Neural cell (in vitro differentiated cells): ENCODE measurements around the gene C16orf86. TPM values are rescaled to one million over a fixed set of nuclear protein-coding genes. Genes with fewer than 3 reads are reported as not detected.

Source experiments
- H2AFZ ChIP-seq: fragments of 200-600, 300-800 bp; sonication (generic), shearing (Covaris generic); 2 replicates; pipeline ENCODE4 v1.6.0; 2014; ENCODE audit warnings: low read depth, mild to moderate bottlenecking, antibody characterized with exemption, low read length, moderate library complexity
- H3F3A ChIP-seq: fragments of 200-600 bp; shearing (Covaris generic); 2 replicates; pipeline ENCODE4 v1.6.1; 2016; ENCODE audit warnings: mild to moderate bottlenecking, moderate library complexity, mixed read lengths, antibody characterized with exemption, low read length; ENCODE audit not compliant: insufficient read depth, poor library complexity, severe bottlenecking
- H3K27ac ChIP-seq: fragments of 200-600, 300-800 bp; sonication (generic), shearing (Covaris generic); 2 replicates; pipeline ENCODE4 v1.5.1; 2014; ENCODE audit warnings: mild to moderate bottlenecking, low read length, moderate library complexity
- H3K27me3 ChIP-seq: fragments of 300-800, 200-600 bp; sonication (generic), shearing (Covaris generic); 2 replicates; pipeline ENCODE4 v1.6.0; 2014; ENCODE audit warnings: mild to moderate bottlenecking, low read depth, low read length, moderate library complexity; ENCODE audit not compliant: insufficient read depth
- H3K36me3 ChIP-seq: fragments of 300-800, 200-600 bp; sonication (generic), shearing (Covaris generic); 2 replicates; pipeline ENCODE4 v1.5.1; 2014; ENCODE audit warnings: mild to moderate bottlenecking, antibody characterized with exemption, low read length, moderate library complexity; ENCODE audit not compliant: insufficient read depth
- H3K4me2 ChIP-seq: fragments of 300-800, 200-600 bp; sonication (generic), shearing (Covaris generic); 2 replicates; pipeline ENCODE4 v1.6.0; 2014; ENCODE audit warnings: mild to moderate bottlenecking, low read length
- H3K4me3 ChIP-seq: fragments of 300-800, 200-600 bp; sonication (generic), shearing (Covaris generic); 2 replicates; pipeline ENCODE4 v1.5.1; 2014; ENCODE audit warnings: mild to moderate bottlenecking, low read length, moderate library complexity
- H3K79me2 ChIP-seq: fragments of 200-600 bp; shearing (Covaris generic); replicated peaks from 2 replicates; pipeline ENCODE4 v1.6.0; 2014; ENCODE audit warnings: mild to moderate bottlenecking, low read length, moderate library complexity; ENCODE audit not compliant: insufficient read depth
- H3K9ac ChIP-seq: fragments of 300-800, 200-600 bp; sonication (generic), shearing (Covaris generic); 2 replicates; pipeline ENCODE4 v1.6.1; 2016; ENCODE audit warnings: mild to moderate bottlenecking, low read length, mixed read lengths
- H3K9me2 ChIP-seq: fragments of 200-600 bp; shearing (Covaris generic); 2 replicates; pipeline ENCODE4 v1.6.1; 2016; ENCODE audit warnings: mild to moderate bottlenecking, low read length, mixed read lengths; ENCODE audit not compliant: insufficient read depth
- H3K9me3 ChIP-seq: fragments of 200-600, 300-800 bp; sonication (generic), shearing (Covaris generic); 2 replicates; pipeline ENCODE4 v1.6.1; 2016; ENCODE audit warnings: mild to moderate bottlenecking, mixed run types, low read length, moderate library complexity, mixed read lengths
- H4K20me1 ChIP-seq: fragments of 200-600 bp; shearing (Covaris generic); 2 replicates; pipeline ENCODE4 v1.6.1; 2016; ENCODE audit warnings: mild to moderate bottlenecking, mixed run types; ENCODE audit not compliant: insufficient read depth
- EP300 ChIP-seq: fragments of 450-650 bp; conservative IDR thresholded peaks from 2 replicates; pipeline ENCODE4 v1.6.1; 2014; ENCODE audit warnings: antibody characterized with exemption, mild to moderate bottlenecking, moderate library complexity; ENCODE audit not compliant: poor library complexity, severe bottlenecking
- EZH2 ChIP-seq: fragments of 200-600, 300-800 bp; shearing (Covaris generic), sonication (generic); IDR thresholded peaks from 2 replicates; pipeline ENCODE4 v1.6.1; 2014; ENCODE audit warnings: antibody characterized with exemption, low read length, borderline replicate concordance, mild to moderate bottlenecking; ENCODE audit not compliant: insufficient read depth, poor library complexity, severe bottlenecking
- MXI1 ChIP-seq: fragments of 450-650 bp; conservative IDR thresholded peaks from 2 replicates; pipeline ENCODE4 v1.6.1; 2014; ENCODE audit warnings: antibody characterized with exemption, mild to moderate bottlenecking; ENCODE audit not compliant: poor library complexity, severe bottlenecking
- POLR2AphosphoS5 ChIP-seq: IDR thresholded peaks from 2 replicates; pipeline ENCODE4 v1.6.1; 2012
- RAD21 ChIP-seq: fragments of 450-650 bp; conservative IDR thresholded peaks from 2 replicates; pipeline ENCODE4 v1.6.1; 2014; ENCODE audit warnings: antibody characterized with exemption, mild to moderate bottlenecking, moderate library complexity
- SMC3 ChIP-seq: fragments of 450-650 bp; conservative IDR thresholded peaks from 2 replicates; pipeline ENCODE4 v1.6.1; 2014; ENCODE audit warnings: antibody characterized with exemption, mild to moderate bottlenecking, moderate library complexity; ENCODE audit not compliant: poor library complexity
- TAF1 ChIP-seq: IDR thresholded peaks from 2 replicates; pipeline ENCODE4 v1.6.1; 2012; ENCODE audit warnings: low read depth
- polyA minus RNA-seq: library from RNA; depleted of rRNA, polyadenylated mRNA; stranded (reverse); fragments of >200 nt; gene quantifications from 2 replicates; pipeline ENCODE4 v1.2.3, GENCODE V29; 2014
- polyA plus RNA-seq: library from polyadenylated mRNA; depleted of rRNA; stranded (reverse); fragments of >200 nt; gene quantifications from 2 replicates; pipeline ENCODE4 v1.2.3, GENCODE V29; 2014
- TF ChIP-seq, protein P1 (sequence below): IDR thresholded peaks from 2 replicates; pipeline ENCODE4 v1.6.1; 2012; ENCODE audit warnings: borderline replicate concordance
- TF ChIP-seq, protein P2 (sequence below): fragments of 450-650 bp; IDR thresholded peaks from 2 replicates; pipeline ENCODE4 v1.5.1; 2014; ENCODE audit warnings: antibody characterized with exemption, mild to moderate bottlenecking, moderate library complexity; ENCODE audit not compliant: poor library complexity, severe bottlenecking

Gene C16orf86, protein sequence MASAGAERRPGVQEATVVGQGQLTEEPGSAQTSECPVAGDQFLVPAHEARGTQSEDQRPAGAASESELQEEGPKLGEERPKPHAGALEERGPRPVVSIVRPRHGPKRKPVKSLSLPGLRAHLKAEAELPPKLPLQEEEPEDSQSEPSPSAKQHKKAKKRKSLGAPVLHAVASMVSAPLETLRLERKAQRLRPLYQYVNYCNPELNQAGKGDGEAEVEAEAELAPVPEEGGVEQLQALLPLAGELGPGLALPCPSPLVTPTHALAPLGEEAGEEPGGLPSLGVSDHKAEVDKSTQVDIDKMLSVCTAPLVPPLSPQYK
- polyA plus RNA-seq = 1.4 and 2.4 TPM in 2 replicates
- 0.49 and 2.1 TPM in 2 replicates for polyA minus RNA-seq

DNA sequence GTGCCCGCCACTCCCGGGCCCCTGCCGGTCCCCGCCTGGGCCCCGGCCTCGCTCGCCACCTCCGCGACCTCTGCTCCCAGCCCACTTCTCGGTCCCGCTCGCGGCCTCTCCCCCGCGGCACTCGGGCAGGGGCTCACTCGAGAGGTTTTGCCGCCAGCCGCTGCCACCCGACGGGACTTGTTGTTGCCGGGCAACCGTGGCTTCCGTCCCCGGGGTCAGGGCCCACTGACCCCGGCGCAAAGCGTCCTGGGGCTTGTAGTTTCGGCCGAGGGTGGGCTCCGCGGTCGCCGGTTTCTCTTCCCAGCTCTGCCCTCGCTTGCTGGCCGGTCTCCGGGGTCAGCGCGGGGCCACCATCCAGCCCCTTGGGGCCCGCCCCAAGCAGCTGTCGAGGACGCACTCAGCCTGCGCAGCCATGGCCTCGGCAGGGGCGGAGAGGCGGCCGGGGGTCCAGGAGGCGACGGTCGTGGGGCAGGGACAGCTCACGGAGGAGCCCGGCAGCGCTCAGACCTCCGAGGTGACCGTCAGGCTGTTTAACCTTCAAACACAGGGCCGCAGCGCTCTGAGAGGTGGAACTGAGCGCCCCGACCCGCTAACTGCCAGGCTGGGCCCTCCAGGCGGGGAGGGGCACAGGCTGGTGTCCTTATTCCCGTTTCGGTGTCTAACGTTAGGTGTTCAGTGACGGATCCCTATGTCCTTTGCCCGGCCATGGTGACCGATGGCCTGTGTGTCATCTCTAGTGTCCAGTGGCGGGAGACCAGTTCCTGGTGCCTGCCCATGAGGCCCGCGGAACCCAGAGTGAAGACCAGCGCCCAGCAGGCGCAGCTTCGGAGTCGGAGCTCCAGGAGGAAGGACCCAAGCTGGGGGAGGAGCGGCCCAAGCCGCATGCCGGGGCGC lies at the start of gene C16orf86, which contains the start of gene ENKD1:
TSS of gene C16orf86 (plus strand) at position 256 of the 894 bp plus-strand sequence. CDS start at position 413, 157 bp downstream.
TSS of gene ENKD1 (minus strand) at position 192 of the 894 bp plus-strand sequence. CDS start 308 bp downstream, outside the sequence.
- H3K79me2 ChIP-seq = peaks cover 3% of the 10 kb centered on the region
- H4K20me1 ChIP-seq = no peaks in the 10 kb centered on the region
- no peak within 1 kb of the TSS for H2AFZ ChIP-seq
- no peaks in the 10 kb centered on the region for H3K36me3 ChIP-seq
- H3K9me3 ChIP-seq = no peaks in the 10 kb centered on the region
- TF ChIP-seq SMC3 (no peak), EZH2 (no peak), EP300 (no peak), TAF1 (no peak), POLR2AphosphoS5 (peak; percentile 47), RAD21 (no peak), MXI1 (peak; percentile 51)
- TF ChIP-seq, protein P1, sequence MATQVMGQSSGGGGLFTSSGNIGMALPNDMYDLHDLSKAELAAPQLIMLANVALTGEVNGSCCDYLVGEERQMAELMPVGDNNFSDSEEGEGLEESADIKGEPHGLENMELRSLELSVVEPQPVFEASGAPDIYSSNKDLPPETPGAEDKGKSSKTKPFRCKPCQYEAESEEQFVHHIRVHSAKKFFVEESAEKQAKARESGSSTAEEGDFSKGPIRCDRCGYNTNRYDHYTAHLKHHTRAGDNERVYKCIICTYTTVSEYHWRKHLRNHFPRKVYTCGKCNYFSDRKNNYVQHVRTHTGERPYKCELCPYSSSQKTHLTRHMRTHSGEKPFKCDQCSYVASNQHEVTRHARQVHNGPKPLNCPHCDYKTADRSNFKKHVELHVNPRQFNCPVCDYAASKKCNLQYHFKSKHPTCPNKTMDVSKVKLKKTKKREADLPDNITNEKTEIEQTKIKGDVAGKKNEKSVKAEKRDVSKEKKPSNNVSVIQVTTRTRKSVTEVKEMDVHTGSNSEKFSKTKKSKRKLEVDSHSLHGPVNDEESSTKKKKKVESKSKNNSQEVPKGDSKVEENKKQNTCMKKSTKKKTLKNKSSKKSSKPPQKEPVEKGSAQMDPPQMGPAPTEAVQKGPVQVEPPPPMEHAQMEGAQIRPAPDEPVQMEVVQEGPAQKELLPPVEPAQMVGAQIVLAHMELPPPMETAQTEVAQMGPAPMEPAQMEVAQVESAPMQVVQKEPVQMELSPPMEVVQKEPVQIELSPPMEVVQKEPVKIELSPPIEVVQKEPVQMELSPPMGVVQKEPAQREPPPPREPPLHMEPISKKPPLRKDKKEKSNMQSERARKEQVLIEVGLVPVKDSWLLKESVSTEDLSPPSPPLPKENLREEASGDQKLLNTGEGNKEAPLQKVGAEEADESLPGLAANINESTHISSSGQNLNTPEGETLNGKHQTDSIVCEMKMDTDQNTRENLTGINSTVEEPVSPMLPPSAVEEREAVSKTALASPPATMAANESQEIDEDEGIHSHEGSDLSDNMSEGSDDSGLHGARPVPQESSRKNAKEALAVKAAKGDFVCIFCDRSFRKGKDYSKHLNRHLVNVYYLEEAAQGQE = no peak
- TF ChIP-seq, protein P2, sequence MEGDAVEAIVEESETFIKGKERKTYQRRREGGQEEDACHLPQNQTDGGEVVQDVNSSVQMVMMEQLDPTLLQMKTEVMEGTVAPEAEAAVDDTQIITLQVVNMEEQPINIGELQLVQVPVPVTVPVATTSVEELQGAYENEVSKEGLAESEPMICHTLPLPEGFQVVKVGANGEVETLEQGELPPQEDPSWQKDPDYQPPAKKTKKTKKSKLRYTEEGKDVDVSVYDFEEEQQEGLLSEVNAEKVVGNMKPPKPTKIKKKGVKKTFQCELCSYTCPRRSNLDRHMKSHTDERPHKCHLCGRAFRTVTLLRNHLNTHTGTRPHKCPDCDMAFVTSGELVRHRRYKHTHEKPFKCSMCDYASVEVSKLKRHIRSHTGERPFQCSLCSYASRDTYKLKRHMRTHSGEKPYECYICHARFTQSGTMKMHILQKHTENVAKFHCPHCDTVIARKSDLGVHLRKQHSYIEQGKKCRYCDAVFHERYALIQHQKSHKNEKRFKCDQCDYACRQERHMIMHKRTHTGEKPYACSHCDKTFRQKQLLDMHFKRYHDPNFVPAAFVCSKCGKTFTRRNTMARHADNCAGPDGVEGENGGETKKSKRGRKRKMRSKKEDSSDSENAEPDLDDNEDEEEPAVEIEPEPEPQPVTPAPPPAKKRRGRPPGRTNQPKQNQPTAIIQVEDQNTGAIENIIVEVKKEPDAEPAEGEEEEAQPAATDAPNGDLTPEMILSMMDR = no peak
- peak within 1 kb of the TSS; percentile 70 for H3K4me3 ChIP-seq
- H3K4me2 ChIP-seq = no peak within 1 kb of the TSS
- H3K9me2 ChIP-seq = no peaks in the 10 kb centered on the region
- H3K27ac ChIP-seq = no peak within 1 kb of the TSS
- H3F3A ChIP-seq = no peaks in the 10 kb centered on the region
- no peaks in the 10 kb centered on the region for H3K27me3 ChIP-seq
- peak within 1 kb of the TSS; percentile 57 for H3K9ac ChIP-seq

DNA sequence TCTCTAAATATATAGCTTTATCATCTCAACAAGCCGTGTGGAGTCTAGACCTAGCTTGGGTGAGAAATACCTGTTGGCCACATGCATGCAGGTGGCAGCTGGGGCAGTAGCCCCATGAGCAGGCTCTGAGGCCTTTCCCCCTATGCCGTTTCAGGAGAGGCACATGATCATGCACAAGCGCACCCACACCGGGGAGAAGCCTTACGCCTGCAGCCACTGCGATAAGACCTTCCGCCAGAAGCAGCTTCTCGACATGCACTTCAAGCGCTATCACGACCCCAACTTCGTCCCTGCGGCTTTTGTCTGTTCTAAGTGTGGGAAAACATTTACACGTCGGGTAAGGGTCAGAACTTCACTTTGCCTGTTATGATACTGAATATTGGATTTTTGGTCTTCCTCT lies 38.4 kb upstream of the C16orf86 start:
- H3K9me3 ChIP-seq = no peaks in the 10 kb centered on the region
- H3F3A ChIP-seq = no peaks in the 10 kb centered on the region
- H4K20me1 ChIP-seq = no peaks in the 10 kb centered on the region
- H2AFZ ChIP-seq = no peak overlapping the region
- no peak overlapping the region for H3K9ac ChIP-seq
- H3K27me3 ChIP-seq = no peaks in the 10 kb centered on the region
- H3K4me2 ChIP-seq = no peak overlapping the region
- H3K4me3 ChIP-seq = no peak overlapping the region
- no peaks in the 10 kb centered on the region for H3K36me3 ChIP-seq
- TF ChIP-seq TAF1 (no peak), POLR2AphosphoS5 (no peak), EP300 (no peak), MXI1 (no peak), SMC3 (no peak), RAD21 (no peak), EZH2 (no peak)
- TF ChIP-seq, protein P2 = no peak
- TF ChIP-seq, protein P1 = no peak
- no peak overlapping the region for H3K27ac ChIP-seq
- H3K79me2 ChIP-seq = no peaks in the 10 kb centered on the region
- no peaks in the 10 kb centered on the region for H3K9me2 ChIP-seq
